ENCODE data around the gene KIAA1671. TPM values are rescaled to one million over a fixed set of nuclear protein-coding genes. Genes with fewer than 3 reads are reported as not detected.
"Not testable (repeated sequence)": the region's sequence is repeated elsewhere in the genome, so short reads cannot be mapped to it uniquely, and the experiment has no call there.

Gene KIAA1671
- total RNA-seq, 4 donors from 2014 or later, result 20.9 to 41.8 (median 28.4) TPM

DNA sequence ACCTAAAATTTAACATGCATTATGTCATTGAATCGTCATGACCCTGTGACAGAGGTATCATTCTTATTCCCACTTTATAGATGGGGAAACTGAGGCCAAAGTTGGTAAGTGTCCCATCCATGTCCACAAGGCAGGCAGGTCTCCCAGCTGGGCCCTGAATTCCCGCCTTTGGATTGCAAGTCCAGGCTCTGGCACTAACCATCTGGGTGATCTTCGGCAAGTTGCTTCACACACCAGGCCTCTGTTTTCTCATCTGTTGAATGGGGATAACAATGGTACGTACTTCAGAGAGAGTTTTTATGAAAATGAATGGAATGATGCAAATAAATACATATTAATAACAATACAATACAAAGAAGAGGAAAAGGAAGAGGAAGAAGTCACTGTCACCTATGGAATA is 250.6 kb downstream of the KIAA1671 start:
- no peak overlapping the region for H3K4me3 ChIP-seq
- H3K27me3 ChIP-seq, result no peaks in the 10 kb centered on the region
- 69 to 94% methylated on average over 2 to 4 of the region's 4 CpGs for WGBS, 2 donors (ENCODE audit: low coverage in 1 of 2)
- no peak overlapping the region for H3K27ac ChIP-seq
- no peaks in the 10 kb centered on the region for H3K9me3 ChIP-seq
- ATAC-seq, result no peak
- H3K36me3 ChIP-seq, result peaks cover 0 to 28% of the 10 kb centered on the region in 2 donors
- TF ChIP-seq POLR2A (IDR thresholded peaks at IDR 0.05) (no peak), EP300 (IDR thresholded peaks at IDR 0.05) (no peak), POLR2AphosphoS5 (IDR thresholded peaks at IDR 0.05) (no peak), CTCF (IDR thresholded peaks at IDR 0.05) (no peak)
- H3K4me1 ChIP-seq, result no peaks in the 10 kb centered on the region

- H3K27ac ChIP-seq, H3K27me3 ChIP-seq, H3K4me1 ChIP-seq, H3K9me3 ChIP-seq, ATAC-seq, H3K4me3 ChIP-seq: not testable (repeated sequence)
- WGBS, 2 donors (ENCODE audit: low coverage in 1 of 2), result 76% methylated on average over 2 of the region's 7 CpGs; no CpG with 5 or more reads in 1 of the 2 donors
- peaks cover 0 to 25% of the 10 kb centered on the region in 2 donors for H3K36me3 ChIP-seq
These were observed 252.0 kb downstream of the KIAA1671 start for GRCh38 chr22:25204547-25204946.

GRCh38 chr22:25205847-25206246 is 253.3 kb downstream of the KIAA1671 start:
- TF ChIP-seq CTCF (IDR thresholded peaks at IDR 0.05) (no peak), EP300 (IDR thresholded peaks at IDR 0.05) (no peak), POLR2AphosphoS5 (IDR thresholded peaks at IDR 0.05) (no peak), POLR2A (IDR thresholded peaks at IDR 0.05) (no peak)
- peaks cover 0 to 16% of the 10 kb centered on the region in 2 donors for H3K36me3 ChIP-seq
- no peaks in the 10 kb centered on the region for H3K9me3 ChIP-seq
- no peak overlapping the region for H3K4me3 ChIP-seq
- H3K27me3 ChIP-seq, result no peaks in the 10 kb centered on the region
- H3K4me1 ChIP-seq, result no peaks in the 10 kb centered on the region
- no peak overlapping the region for H3K27ac ChIP-seq
- no peak for ATAC-seq
- WGBS, 2 donors (ENCODE audit: low coverage in 1 of 2), result 75% methylated on average over 1 of the region's 1 CpG; no CpG with 5 or more reads in 1 of the 2 donors

- Histone ChIP-seq H3K27me3 (no peaks in the 10 kb centered on the region), H3K36me3 (peaks cover 0 to 6% of the 10 kb centered on the region in 2 donors), H3K27ac (no peak overlapping the region), H3K4me3 (no peak overlapping the region), H3K4me1 (no peaks in the 10 kb centered on the region), H3K9me3 (no peaks in the 10 kb centered on the region)
- WGBS, 2 donors (ENCODE audit: low coverage in 1 of 2), result 86 to 100% methylated on average over 1 to 4 of the region's 21 CpGs
- TF ChIP-seq POLR2A (IDR thresholded peaks at IDR 0.05) (no peak), EP300 (IDR thresholded peaks at IDR 0.05) (no peak), CTCF (IDR thresholded peaks at IDR 0.05) (no peak), POLR2AphosphoS5 (IDR thresholded peaks at IDR 0.05) (no peak)
- ATAC-seq, result no peak
These were observed 254.5 kb downstream of the KIAA1671 start for GRCh38 chr22:25206998-25207397.

DNA sequence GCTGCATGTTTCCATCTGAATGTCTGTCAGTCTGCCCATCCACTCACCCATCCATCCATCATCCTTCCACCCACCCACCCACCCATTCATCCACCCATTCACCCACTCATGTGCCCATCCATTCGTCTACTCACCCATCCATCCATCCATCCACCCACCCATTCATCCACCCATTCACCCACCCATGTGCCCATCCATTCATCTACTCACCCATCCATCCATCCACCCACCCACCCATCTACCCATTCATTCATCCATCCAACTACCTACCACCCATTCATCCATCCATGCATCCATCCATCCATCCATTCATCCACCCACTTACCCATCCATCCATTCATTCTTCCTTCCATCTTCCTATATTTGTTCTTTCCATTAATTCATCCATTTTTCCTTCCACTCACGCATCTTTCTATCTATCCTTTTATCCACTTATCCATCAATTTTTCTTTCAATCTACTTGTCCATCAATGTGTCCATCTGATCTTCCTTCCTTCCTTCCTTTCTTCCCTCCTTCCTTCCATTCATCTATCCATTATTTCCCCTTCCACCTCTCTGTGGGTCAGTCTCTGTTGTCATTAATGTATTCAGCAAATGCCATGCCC is 255.1 kb downstream of the KIAA1671 start:
- Histone ChIP-seq H3K4me3 (no peak overlapping the region), H3K9me3 (no peaks in the 10 kb centered on the region), H3K27ac (no peak overlapping the region), H3K4me1 (no peaks in the 10 kb centered on the region), H3K27me3 (no peaks in the 10 kb centered on the region), H3K36me3 (peaks cover 0 to 6% of the 10 kb centered on the region in 2 donors)
- 71 to 75% methylated on average over 1 of the region's 2 CpGs for WGBS, 2 donors (ENCODE audit: low coverage in 1 of 2)
- ATAC-seq, result no peak
- TF ChIP-seq POLR2A (IDR thresholded peaks at IDR 0.05), result no peak
- TF ChIP-seq EP300 (IDR thresholded peaks at IDR 0.05), result no peak
- TF ChIP-seq POLR2AphosphoS5 (IDR thresholded peaks at IDR 0.05), result no peak
- no peak for TF ChIP-seq CTCF (IDR thresholded peaks at IDR 0.05)

All from gastroesophageal sphincter (tissue), 4 donors.